H1 (cell line): ENCODE results near the gene ZNF48. TPM values are rescaled to one million over a fixed set of nuclear protein-coding genes. Genes with fewer than 3 reads are reported as not detected.
A peak's percentile ranks its signal among the peaks of the same experiment; 100 is the strongest.

Experiments
- CTCF ChIA-PET: fragments of 300-600 bp; sonication (Branson Sonifier 250); formaldehyde crosslinking; loops from one replicate; lab custom pipeline; 2021; ENCODE audit not compliant: partially characterized antibody; lab: Charles Lee
- POLR2A ChIA-PET: fragments of 300-600 bp; sonication (Branson Sonifier 250); formaldehyde crosslinking; loops from one replicate; lab custom pipeline; 2021; ENCODE audit warnings: inconsistent platforms; ENCODE audit not compliant: partially characterized antibody; lab: Charles Lee
- DNase-seq, 2 experiments: peaks; one replicate each; pipeline versions ENCODE4 v3.0.0 to v3.0.0-alpha.2; 2010 to 2022; ENCODE audit warnings: low spot score in 2 of 2, low read depth in 1 of 2, mixed read lengths in 1 of 2
- FAIRE-seq: peaks from 2 replicates; lab custom pipeline; 2011; peaks lifted over from hg19 to GRCh38; lab: Jason Lieb, UNC
- H2AFZ ChIP-seq: 2 replicates; pipeline ENCODE4 v1.8.1; 2012; ENCODE audit warnings: low read length, inconsistent platforms
- H2AK5ac ChIP-seq: 2 replicates; pipeline ENCODE4 v1.6.1; 2013; ENCODE audit warnings: low read depth, low read length
- H2BK120ac ChIP-seq: replicated peaks from 2 replicates; pipeline ENCODE3; 2013; ENCODE audit warnings: low read depth, low read length, inconsistent platforms
- H2BK12ac ChIP-seq: 2 replicates; pipeline ENCODE4 v1.6.1; 2013; ENCODE audit warnings: low read depth, low read length
- H2BK15ac ChIP-seq: 2 replicates; pipeline ENCODE4 v1.6.1; 2013; ENCODE audit warnings: low read length
- H2BK20ac ChIP-seq: 2 replicates; pipeline ENCODE4 v1.6.1; 2013; ENCODE audit warnings: low read length
- H2BK5ac ChIP-seq: 2 replicates; pipeline ENCODE4 v1.6.1; 2013; ENCODE audit warnings: low read depth, low read length
- H3K14ac ChIP-seq: 2 replicates; pipeline ENCODE4 v1.6.1; 2013; ENCODE audit warnings: inconsistent platforms; ENCODE audit not compliant: insufficient read length
- H3K18ac ChIP-seq: 2 replicates; pipeline ENCODE4 v1.6.1; 2013; ENCODE audit warnings: low read length; ENCODE audit errors: extremely low read depth
- H3K23ac ChIP-seq: 2 replicates; pipeline ENCODE4 v1.6.1; 2013; ENCODE audit warnings: inconsistent platforms; ENCODE audit not compliant: insufficient read length
- H3K23me2 ChIP-seq: 2 replicates; pipeline ENCODE4 v1.6.1; 2013; ENCODE audit warnings: low read depth, low read length
- H3K27ac ChIP-seq: 2 replicates; pipeline ENCODE4 v1.6.1; 2011; ENCODE audit warnings: low read depth, low read length, inconsistent platforms
- H3K27me3 ChIP-seq, 4 experiments: replicated peaks in 1 of 4; 1 replicate in 1 of 4; 2 replicates in 3 of 4; pipeline versions ENCODE4 v1.6.1 to v1.8.1; 2011 to 2013; ENCODE audit warnings: low read length in 3 of 4, mild to moderate bottlenecking in 3 of 4, inconsistent platforms in 2 of 4, mixed read lengths in 2 of 4, moderate library complexity in 1 of 4; ENCODE audit not compliant: control insufficient read depth in 3 of 4, insufficient read depth in 3 of 4; ENCODE audit errors: extremely low read depth in 1 of 4
- H3K36me3 ChIP-seq, 4 experiments: 2 replicates each; pipeline versions ENCODE4 v1.6.1 to v1.8.1; 2011 to 2013; ENCODE audit warnings: mild to moderate bottlenecking in 4 of 4, low read length in 3 of 4, moderate library complexity in 2 of 4, control low read depth in 1 of 4, inconsistent platforms in 1 of 4; ENCODE audit not compliant: insufficient read depth in 4 of 4, control insufficient read depth in 2 of 4
- H3K4ac ChIP-seq: replicated peaks from 2 replicates; pipeline ENCODE3; 2013; ENCODE audit warnings: low read length, low read depth, mixed read lengths, inconsistent platforms; ENCODE audit not compliant: insufficient read length
- H3K4me1 ChIP-seq, 4 experiments: replicated peaks in 1 of 4; 1 replicate in 1 of 4; 2 replicates in 3 of 4; pipeline versions ENCODE4 v1.6.1 to v1.8.1; 2011 to 2013; ENCODE audit warnings: low read length in 3 of 4, inconsistent platforms in 2 of 4, mixed read lengths in 1 of 4; ENCODE audit not compliant: insufficient read depth in 4 of 4, control insufficient read depth in 3 of 4
- H3K4me2 ChIP-seq, 2 experiments: 2 replicates each; pipeline versions ENCODE4 v1.6.1 to v1.8.1; 2011 to 2013; ENCODE audit warnings: low read depth in 2 of 2, low read length in 2 of 2, control low read depth in 1 of 2, inconsistent platforms in 1 of 2, mild to moderate bottlenecking in 1 of 2; ENCODE audit not compliant: insufficient read depth in 1 of 2
- H3K4me3 ChIP-seq, 4 experiments: fragments of 200-600, 300-600 bp in 1 of 4; sonication (generic), shearing (Covaris generic), sonication (Bioruptor Twin) in 1 of 4; 2 replicates each; pipeline versions ENCODE4 v1.5.1 to v1.8.1; 2011 to 2016; ENCODE audit warnings: low read length in 4 of 4, low read depth in 3 of 4, control low read depth in 2 of 4, inconsistent platforms in 2 of 4, mild to moderate bottlenecking in 2 of 4, mixed read lengths in 1 of 4, moderate library complexity in 1 of 4; ENCODE audit not compliant: insufficient read depth in 2 of 4; ENCODE audit errors: extremely low read depth in 1 of 4
- H3K56ac ChIP-seq: replicated peaks from 2 replicates; pipeline ENCODE3; 2013; ENCODE audit warnings: low read depth, mild to moderate bottlenecking, mixed read lengths, low read length, inconsistent platforms; ENCODE audit not compliant: insufficient read length
- H3K79me1 ChIP-seq: 2 replicates; pipeline ENCODE4 v1.6.1; 2013; ENCODE audit warnings: low read depth, low read length, control low read depth
- H3K79me2 ChIP-seq, 2 experiments: 2 replicates each; pipeline versions ENCODE4 v1.6.1 to v1.8.1; 2012 to 2013; ENCODE audit warnings: low read length in 2 of 2, mild to moderate bottlenecking in 2 of 2, inconsistent platforms in 1 of 2; ENCODE audit not compliant: insufficient read depth in 2 of 2, control insufficient read depth in 1 of 2
- H3K9ac ChIP-seq, 4 experiments: replicated peaks in 1 of 4; 1 replicate in 1 of 4; 2 replicates in 3 of 4; pipeline versions ENCODE4 v1.6.1 to v1.8.1; 2011 to 2013; ENCODE audit warnings: low read depth in 3 of 4, low read length in 3 of 4, control low read depth in 2 of 4, mild to moderate bottlenecking in 2 of 4, moderate library complexity in 2 of 4, inconsistent platforms in 1 of 4; ENCODE audit errors: extremely low read depth in 1 of 4
- H3K9me3 ChIP-seq, 2 experiments: 2 replicates each; pipeline versions ENCODE4 v1.6.1 to v1.8.1; 2012 to 2013; ENCODE audit warnings: mild to moderate bottlenecking in 2 of 2, moderate library complexity in 2 of 2, control low read depth in 1 of 2, inconsistent platforms in 1 of 2, low read depth in 1 of 2, low read length in 1 of 2, mixed read lengths in 1 of 2; ENCODE audit not compliant: insufficient read depth in 2 of 2
- H4K20me1 ChIP-seq, 2 experiments: replicated peaks in 1 of 2; 2 replicates each; pipeline versions ENCODE3 to v1.8.1; 2011 to 2013; ENCODE audit warnings: inconsistent platforms in 2 of 2, low read length in 2 of 2, mild to moderate bottlenecking in 1 of 2; ENCODE audit not compliant: insufficient read depth in 2 of 2, control insufficient read depth in 1 of 2
- H4K5ac ChIP-seq: 2 replicates; pipeline ENCODE4 v1.6.1; 2013; ENCODE audit warnings: low read length, low read depth, mixed read lengths, inconsistent platforms; ENCODE audit not compliant: insufficient read length
- H4K8ac ChIP-seq: 2 replicates; pipeline ENCODE4 v1.8.0; 2013; ENCODE audit warnings: mild to moderate bottlenecking, moderate library complexity, low read length, inconsistent platforms; ENCODE audit not compliant: insufficient read depth; ENCODE audit errors: extremely low read depth
- H4K91ac ChIP-seq: replicated peaks from 2 replicates; pipeline ENCODE3; 2013; ENCODE audit warnings: low read length, mixed read lengths, inconsistent platforms; ENCODE audit not compliant: insufficient read length
- E2F6 ChIP-seq: IDR thresholded peaks from 2 replicates; pipeline ENCODE4 v1.6.1; 2012; ENCODE audit warnings: inconsistent platforms
- JUN ChIP-seq: IDR thresholded peaks from 2 replicates; pipeline ENCODE4 v1.6.1; 2011; ENCODE audit warnings: low read depth, mild to moderate bottlenecking, improper control_type of control experiment, low read length
- WGBS, 2 experiments: shearing (Covaris generic) in 1 of 2; methylation state at CpG; one replicate each; pipeline versions ENCODE4 v1.1.6 to v1.1.7; 2013 to 2015; ENCODE audit warnings: low lambda C conversion rate in 2 of 2, mixed read lengths in 2 of 2, inconsistent platforms in 1 of 2, low coverage in 1 of 2, missing lambda C conversion rate in 1 of 2; ENCODE audit not compliant: insufficient replicate concordance in 2 of 2, insufficient coverage in 1 of 2, insufficient read length in 1 of 2; ENCODE audit errors: extremely low coverage in 1 of 2, missing lambda C conversion rate in 1 of 2; 5-methylcytosine and 5-hydroxymethylcytosine counted together
- polyA plus RNA-seq, 7 experiments: library from polyadenylated mRNA; depleted of rRNA in 3 of 7; stranded (reverse) in 5 of 7; unstranded in 2 of 7; fragments of >200 nt in 5 of 7; fragments of 200-250 nt in 2 of 7; gene quantifications; 1 replicate in 5 of 7; 2 replicates in 1 of 7; 4 replicates in 1 of 7; pipeline versions ENCODE4 v1.2.1 to v1.2.3, GENCODE V29; 2011 to 2013; ENCODE audit warnings: missing spikeins in 2 of 7, mixed read lengths in 2 of 7
- total RNA-seq: library from RNA; stranded (reverse); fragmentation: NEBNext Ultra II Directional; extraction: Animal tissue kit (Norgen Biotek cat#: 25700); gene quantifications from 2 replicates; pipeline ENCODE4 v1.2.1, GENCODE V29; 2021

ZNF48 gene
- total and polyA plus RNA-seq, 2 of the 8 experiments (the other 6 are each of a cell fraction or from before 2014, with no cell fraction given) = 30.4 to 41.2 TPM

GRCh38 chr16:30446203-30446595 lies 51.0 kb downstream of the ZNF48 start:
- POLR2A ChIA-PET = interaction anchor here (1.3 to 1.8 kb wide), 5 partner anchors 89 to 164 kb away, joined by 3 to 10 read pairs (median 6); partner anchors contain the start of genes CD2BP2, ZNF688, ZNF689 and ZNF747
- Histone ChIP-seq H3K27ac (no peak overlapping the region), H2AK5ac (no peak overlapping the region)

More at GRCh38 chr16:30446203-30446595, 51.0 kb downstream of the ZNF48 start:
- Histone ChIP-seq H4K91ac (peak overlapping the region; percentile 63), H3K9ac (peak overlapping the region in 2 of 4 experiments; percentile 10 to 77; a peak in 3 of 7 replicates), H3K4ac (no peak overlapping the region), H3K36me3 (peaks cover 0 to 13% (median 0%) of the 10 kb centered on the region in 4 experiments; a peak in 1 of 8 replicates), H4K5ac (peak overlapping the region; percentile 27), H3K4me1 (peaks cover 0 to 9% (median 6%) of the 10 kb centered on the region in 4 experiments; a peak in 5 of 7 replicates), H3K79me2 (peaks cover 0 to 12% of the 10 kb centered on the region in 2 experiments; a peak in 1 of 4 replicates), H4K8ac (0 out of 2 replicates have a peak overlapping the region, but pooled peaks have one; percentile 74), H3K14ac (no peak overlapping the region), H2BK5ac (no peak overlapping the region), H3K27me3 (peaks cover 0 to 4% (median 1%) of the 10 kb centered on the region in 4 experiments; a peak in 1 of 7 replicates), H3K23me2 (peaks cover 6% of the 10 kb centered on the region), H4K20me1 (peaks cover 0 to 3% of the 10 kb centered on the region in 2 experiments), H2BK15ac (0 out of 2 replicates have a peak overlapping the region, but pooled peaks have one; percentile 36), H3K79me1 (peaks cover 9% of the 10 kb centered on the region), H3K4me3 (peak overlapping the region; percentile 71 to 86 (median 78); a peak in 5 of 8 replicates), H2AFZ (peak overlapping the region; percentile 97), H2BK12ac (no peak overlapping the region), H2BK120ac (no peak overlapping the region), H3K23ac (no peak overlapping the region), H2BK20ac (no peak overlapping the region), H3K56ac (no peak overlapping the region), H3K18ac (peak overlapping the region; percentile 63), H3K4me2 (peak overlapping the region; percentile 80 to 89), H3K9me3 (no peaks in the 10 kb centered on the region)
- FAIRE-seq (no peak), DNase-seq (no peak)
- CTCF ChIA-PET = interaction anchor here (1.2 to 3.3 kb wide), 2 partner anchors 135 to 169 kb away, joined by 3 to 18 read pairs; no protein-coding TSS in a partner anchor
- 88% methylated on average over 10 of the region's 10 CpGs; no CpG with 5 or more reads in 1 of the 2 experiments for WGBS, 2 experiments
- 0 out of 2 replicates have a peak, but pooled peaks have one; percentile 10 for TF ChIP-seq E2F6
- TF ChIP-seq JUN = no peak
